HG03159 (cell line): Measurements from ENCODE around the gene DLX1.
"Not testable (repeated sequence)": the region's sequence is repeated elsewhere in the genome, so short reads cannot be mapped to it uniquely, and the experiment has no call there.

ENCODE experiments used
- ATAC-seq: cut with Tn5 transposase; IDR thresholded peaks from one replicate; pipeline ENCODE4 v1.9.1; 2021; ENCODE audit warnings: mild to moderate bottlenecking, moderate library complexity; ENCODE audit not compliant: unreplicated experiment

The DLX1 gene

DNA sequence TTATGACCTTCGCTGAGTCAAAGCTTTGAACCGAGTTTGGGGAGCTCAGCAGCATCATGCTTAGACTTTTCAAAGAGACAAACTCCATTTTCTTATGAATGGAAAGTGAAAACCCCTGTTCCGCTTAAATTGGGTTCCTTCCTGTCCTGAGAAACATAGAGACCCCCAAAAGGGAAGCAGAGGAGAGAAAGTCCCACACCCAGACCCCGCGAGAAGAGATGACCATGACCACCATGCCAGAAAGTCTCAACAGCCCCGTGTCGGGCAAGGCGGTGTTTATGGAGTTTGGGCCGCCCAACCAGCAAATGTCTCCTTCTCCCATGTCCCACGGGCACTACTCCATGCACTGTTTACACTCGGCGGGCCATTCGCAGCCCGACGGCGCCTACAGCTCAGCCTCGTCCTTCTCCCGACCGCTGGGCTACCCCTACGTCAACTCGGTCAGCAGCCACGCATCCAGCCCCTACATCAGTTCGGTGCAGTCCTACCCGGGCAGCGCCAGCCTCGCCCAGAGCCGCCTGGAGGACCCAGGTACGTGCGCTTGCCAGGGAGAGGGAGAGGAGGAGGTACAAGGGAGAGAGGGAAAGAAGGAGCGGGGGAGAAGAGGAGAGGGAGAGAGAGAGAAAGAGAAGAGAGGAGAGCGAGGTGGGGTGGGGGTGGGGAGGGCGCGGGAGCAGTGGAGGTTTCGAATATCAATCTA, at the start of gene DLX1:
Gene DLX1 (plus strand): TSS at position 48 of the 700 bp plus-strand sequence. CDS start 171 bp downstream, at position 219.
- peak; percentile 9 for ATAC-seq

DNA sequence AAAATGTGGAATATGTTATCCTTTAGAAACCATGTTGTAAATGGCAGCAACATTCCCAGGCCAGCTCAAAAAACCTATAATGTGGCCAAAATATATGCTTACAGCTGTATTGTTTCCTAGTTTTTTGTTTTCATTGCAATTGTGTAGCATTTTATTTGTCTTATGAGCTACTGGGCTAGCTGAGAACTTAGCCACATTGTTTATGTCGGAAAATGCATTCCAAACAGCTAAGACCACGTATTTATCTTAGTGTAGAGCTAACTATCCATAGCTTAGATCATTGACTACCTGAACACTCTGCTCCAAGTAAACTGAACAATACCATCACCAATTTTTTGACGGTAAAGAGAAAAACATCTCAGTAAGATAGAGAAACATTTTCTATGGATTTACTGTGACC, 47.2 kb upstream of the DLX1 start:
- ATAC-seq: no peak

DNA sequence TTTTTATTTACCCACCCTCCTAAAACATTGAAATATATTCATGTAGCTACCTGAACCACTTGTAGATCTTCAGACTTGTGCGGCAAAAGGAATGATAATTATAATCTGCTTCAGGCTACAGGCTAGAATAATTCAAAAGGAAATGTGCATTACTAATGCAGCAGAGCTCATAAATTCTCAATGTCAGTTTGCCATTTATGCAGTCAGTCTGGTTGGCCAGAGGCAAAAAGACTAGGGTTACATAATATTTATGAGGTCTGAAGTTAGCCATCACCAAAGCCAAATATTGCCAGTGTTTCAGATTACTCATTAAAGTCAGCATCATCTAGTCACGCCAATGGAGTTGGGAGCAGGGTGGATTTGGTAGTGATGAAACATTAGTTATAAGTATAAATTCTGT, 46.7 kb upstream of the DLX1 start:
- no peak for ATAC-seq

DNA sequence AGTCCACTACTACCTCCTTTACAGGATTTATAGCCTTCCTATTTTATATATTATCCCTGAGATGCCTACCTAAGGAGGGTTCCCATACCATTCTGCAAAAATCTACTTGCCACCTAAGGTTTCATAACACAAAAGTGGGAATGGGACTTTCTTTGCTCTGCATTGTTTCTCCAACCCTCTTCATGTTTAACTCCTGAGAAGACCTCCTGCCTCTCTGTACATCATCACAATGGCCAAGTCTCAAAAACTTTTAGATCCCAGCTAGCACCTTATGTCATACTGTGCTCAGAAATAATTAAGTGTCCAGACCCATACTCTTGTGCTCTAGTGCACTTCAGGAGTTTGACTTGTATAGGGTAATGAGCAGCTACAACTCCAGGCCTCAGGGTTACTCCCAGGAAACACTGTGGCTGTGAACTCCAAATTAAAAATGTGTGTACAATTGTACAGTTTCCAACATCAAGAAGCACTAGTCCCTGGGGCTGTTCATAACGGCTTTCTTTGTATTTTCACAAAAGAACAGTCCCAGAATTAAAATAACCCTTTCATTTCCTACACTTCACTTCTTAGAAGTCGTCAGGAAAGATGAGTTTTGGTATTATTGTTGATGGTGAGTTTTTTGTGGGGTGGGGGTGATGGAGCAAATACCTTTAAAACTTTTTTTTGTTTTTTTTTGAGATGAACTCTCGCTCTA, 46.1 kb upstream of the DLX1 start:
- ATAC-seq: no peak

DNA sequence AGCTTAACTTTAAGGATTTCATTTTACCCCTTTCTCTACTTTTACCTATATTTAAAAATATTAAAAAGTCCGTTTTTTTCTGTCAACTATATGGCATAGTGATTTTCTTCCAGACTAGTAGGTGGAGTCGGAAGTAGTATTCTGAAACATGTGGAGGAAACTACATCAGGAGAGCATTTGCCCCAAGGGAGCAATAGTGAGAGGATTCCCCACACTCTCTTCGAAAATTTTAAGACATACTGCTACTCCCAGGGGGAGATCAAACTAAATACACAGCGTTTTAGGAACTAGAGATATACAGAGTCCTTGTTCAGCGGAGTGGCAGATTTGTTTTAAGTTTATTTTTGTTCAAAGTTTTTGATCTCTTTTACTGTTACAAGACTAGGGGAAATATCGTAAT, 45.0 kb upstream of the DLX1 start:
- ATAC-seq: no peak

DNA sequence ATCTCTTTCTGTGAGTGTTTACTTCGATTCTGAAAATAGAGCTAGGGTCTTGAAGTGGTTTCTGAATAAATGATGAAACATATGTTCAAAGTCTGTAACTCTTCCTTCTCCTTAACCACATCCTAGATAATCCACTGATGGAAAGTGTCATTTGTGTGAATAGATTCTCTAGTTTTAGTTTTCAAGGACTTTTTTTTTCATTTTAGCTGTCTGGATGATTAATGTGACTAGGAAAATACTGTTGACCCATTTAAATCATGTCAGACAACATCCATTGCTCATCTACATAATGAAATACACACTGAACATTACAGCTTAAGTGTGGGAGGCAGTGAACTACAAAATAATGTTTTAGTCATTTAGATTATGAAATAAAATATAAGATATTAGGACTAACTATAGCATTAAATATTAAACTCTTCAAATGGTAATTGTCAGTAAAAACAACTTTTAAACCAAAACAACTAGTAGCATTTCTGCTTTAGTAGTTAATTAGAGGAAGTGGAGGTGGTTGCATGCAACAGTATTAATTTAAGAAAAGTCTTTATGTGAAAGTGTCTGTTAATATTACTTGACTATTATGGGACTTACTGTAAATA, 39.1 kb upstream of the DLX1 start:
- ATAC-seq: no peak

DNA sequence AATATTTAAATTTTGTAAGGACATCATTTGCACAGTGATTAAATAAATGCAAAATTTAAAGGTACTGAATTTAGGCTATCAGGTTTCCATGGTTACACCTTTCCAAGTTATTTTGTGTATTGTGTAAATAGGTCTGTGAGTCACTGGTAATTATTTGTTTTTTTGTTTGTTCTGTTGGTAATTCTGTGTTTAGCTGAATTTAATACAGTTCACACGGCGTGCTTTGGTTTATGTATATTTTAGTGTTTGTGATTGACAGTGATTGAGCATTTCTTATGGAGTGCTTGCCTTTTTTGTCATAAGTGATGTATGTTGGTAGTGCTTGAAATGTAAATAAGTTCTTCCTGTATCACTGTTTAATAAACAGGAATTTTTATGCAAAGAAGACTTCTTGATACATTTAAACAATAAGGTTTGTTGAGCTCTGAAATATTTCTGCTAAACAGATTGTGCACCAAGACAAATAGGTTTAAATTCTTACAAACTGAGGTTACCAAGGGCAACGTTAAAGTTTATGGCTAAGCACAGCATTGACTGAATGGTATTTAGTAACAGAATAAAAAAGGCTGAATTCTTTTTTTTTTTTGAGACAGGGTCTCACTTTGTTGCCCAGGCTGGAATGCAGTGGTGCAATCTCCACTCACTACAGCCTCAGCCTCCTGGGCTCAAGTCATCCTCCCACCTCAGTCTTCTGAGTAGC, 38.3 kb upstream of the DLX1 start:
- ATAC-seq: no peak

DNA sequence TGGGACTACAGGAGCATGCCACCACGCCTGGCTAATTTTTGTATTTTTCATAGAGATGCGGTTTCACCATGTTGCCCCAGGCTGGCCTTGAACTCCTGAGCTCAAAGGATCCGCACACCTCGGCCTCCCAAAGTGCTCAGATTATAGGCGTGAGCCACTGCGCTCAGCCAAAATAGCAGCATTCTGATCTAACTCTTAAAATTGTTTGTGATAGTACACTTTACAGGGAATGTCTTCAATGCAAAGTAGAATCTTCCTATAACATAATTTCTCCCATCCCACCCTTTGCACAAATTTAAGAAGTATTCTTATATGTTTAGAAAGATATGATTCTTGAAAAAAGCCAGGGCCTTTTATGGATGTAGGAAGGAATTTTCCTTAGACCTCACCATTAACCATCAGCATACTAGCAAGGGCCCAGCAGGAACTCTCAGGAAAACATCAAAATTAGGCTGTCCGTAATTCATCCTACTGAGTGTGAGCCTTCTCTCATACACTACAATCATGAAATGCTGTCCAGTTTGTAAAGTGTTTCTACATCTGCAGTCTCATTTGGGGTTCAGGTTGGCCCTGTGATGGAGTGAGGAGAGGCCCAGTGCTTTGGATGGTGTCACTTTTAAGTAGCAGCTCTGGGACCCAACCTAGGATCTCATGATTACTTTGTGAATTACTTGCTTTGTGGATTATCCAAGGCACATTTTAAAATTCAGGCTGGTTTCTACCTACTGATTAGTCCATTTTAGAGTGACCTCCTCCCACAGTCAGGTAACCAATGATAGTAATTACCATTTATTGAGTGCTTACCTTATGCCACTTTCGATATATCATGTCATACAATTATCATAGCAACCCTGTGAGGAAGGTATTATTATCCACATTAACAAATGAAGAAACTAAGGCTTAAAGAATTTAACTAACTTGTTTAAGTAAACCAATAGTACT, 37.5 kb upstream of the DLX1 start:
- ATAC-seq: no peak

DNA sequence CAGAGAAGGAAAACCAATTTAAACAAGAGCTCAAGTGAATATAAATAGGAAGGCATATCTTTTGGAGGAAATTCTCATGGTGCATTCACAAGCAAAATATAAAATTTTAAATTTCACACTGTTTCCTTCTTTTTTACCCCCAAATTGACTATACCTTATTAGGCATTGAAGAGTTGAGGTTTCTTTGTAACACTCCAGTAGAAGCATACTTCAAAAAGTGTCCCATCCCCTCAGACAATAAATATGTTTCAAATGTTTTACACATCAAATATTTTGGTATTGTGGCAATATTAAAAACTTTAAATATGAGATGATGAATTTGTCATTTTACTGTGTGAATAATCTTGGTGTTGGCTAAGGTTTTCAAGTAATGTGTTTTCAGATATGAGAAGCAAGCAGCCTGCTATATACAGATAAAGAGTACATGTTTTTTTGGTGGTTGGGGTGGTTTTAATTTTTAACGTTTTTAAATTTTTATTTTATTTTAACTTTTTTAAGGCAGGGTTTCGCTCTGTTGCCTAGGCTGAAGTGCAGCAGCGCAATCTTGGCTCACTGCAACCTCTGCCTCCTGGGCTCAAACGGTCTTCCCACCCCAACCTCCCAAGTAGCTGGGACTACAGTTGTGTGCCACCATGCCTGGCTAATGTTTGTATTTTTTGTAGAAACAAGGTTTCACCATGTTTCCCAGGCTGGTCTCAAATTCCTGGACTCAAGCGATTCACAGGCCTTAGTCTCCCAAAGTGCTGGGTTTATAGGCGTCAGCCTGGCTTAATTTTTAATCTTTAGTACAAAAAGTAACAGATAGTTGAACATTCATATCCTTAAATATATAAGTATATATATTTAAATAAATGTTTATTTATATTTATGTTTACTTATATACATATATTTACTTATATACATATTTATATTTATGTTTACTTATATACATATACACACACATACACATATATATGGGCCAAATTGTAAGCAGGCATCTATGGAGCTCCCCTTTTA, 36.5 kb upstream of the DLX1 start:
- no peak for ATAC-seq

DNA sequence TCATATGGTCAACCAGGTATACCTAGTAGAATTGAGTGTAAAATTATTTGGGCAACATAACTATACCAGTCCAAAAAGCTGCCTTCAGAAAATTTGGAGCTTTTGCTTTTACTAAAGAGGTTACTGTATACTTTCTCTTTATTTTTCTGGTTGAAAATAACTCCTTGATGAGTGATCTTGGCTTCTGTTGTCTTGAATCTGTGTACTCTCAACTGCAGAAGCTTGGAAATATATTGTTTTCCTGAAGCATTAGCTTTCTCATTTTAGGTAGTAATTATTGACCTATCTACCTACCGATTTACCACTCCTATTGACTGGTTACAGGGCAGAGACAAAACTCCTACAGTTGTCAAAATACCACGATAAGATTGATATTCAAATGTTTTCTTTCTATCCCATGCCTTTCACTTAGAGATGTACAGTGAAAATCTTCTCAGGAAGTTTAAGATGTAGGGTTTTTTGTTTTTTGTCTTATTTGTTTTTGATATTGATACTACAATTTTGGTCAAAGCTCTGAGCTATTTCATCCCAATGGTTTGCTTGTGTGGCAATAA, 35.7 kb upstream of the DLX1 start:
- ATAC-seq: no peak

DNA sequence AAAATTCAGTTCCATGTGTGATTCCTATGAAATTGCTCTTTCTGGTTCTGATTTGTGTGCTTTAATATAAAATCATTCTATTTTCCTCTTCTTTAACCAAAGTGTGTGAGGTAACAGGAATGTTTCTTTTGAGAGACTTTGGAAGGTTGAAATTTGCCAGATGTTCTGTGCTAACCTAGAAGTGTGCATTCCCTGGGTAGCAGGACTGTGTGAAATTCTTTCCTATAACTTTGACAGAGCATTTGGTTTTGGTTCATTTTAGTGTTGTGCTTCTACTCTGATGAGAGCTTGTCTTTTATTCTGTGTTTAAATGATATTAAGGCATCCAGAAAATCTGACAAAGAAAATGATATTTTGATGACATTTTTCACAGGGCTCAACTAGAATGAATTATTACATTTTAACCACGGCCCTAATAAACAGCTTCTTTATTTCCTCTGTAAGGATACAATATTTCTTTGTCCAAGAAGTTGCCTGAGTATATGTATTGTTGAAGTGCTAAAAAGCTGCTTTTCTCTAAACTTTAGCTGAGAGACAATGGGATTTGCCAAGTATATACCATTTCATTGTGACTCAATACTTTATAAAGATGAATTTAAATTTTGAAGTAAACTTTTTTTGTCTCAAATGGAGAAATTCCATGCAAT, 34.7 kb upstream of the DLX1 start:
- ATAC-seq: no peak

DNA sequence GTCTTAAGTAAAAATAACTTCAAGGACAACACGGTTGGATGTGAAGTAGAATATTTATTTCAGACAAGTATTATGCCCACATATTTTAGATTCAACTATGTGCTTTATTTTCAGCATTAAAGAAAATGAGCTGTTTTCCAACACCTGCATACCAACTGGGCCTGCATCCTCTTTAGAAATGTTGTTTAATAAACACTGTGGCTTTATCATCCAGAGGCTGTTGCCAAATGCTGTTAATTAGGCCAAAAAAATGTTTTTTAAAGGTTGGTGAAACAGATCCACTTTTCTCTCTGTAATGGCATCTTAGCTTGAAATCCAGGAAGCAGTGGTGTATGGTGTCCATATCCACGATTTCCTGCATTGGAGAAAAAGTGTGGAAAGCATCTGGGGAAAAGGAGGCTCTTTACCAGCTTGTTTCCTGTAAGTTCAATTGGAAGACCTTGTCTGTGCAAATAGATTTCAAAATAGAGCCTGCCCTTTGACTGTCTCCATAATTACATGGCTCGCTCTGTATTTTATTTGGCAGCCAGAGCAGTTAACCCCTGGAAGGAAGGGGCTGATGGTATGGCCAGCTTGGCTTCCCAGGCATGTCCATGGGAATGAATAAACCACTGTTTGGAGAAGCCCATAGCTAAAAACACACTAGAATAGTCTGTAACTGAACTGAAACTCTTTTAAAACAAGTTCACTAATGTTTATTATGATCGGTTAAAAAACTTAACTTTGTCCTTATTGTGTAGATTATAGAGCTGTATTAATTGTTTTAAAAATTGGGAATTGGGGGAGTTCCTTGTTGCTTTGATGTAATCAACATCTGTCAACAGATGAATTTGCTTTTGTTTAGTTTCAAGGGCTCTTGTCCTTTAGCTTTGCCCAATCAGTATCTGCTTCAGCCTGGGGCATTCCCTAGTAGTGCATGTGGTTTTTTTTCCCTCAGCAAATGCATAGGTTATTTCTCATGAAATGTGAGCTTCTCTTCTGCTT, 33.0 kb upstream of the DLX1 start:
- ATAC-seq: no peak

DNA sequence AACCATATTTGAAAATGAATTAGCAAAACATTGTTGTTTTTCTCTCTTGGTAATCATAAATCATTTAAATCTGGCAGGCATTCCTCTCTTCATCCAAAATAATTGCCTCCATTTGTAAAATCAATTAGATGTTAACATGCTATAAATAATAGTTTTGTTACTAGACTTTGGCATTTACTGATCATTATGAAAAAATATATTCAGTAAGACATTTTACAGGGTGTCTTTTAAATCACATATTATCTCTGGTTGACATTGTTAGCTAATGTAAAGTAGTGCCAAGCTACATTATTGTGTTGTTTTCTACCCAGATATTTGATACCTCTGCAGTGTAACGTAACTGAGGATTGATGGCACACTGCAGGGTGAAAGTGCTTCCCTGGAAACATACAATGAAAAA, 31.8 kb upstream of the DLX1 start:
- ATAC-seq: no peak

DNA sequence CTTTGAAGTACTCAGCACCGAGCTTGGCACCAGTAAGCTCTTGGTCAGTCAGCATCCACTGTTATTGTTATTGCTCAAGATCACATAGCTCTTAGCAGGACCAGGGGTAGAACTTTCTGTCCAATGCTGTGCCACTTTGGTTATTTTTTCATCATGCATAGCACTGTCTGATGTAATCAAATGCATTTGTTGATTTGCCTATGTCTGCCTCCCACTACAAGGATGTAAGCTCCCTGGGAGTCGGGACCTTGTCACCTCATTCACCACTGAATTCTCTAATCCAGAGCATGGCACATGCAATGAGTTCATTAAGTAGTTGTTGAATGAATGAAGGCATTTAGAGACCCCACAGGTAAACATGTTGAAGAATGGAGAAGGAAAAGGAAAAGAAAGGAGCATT, 29.0 kb upstream of the DLX1 start:
- no peak for ATAC-seq

DNA sequence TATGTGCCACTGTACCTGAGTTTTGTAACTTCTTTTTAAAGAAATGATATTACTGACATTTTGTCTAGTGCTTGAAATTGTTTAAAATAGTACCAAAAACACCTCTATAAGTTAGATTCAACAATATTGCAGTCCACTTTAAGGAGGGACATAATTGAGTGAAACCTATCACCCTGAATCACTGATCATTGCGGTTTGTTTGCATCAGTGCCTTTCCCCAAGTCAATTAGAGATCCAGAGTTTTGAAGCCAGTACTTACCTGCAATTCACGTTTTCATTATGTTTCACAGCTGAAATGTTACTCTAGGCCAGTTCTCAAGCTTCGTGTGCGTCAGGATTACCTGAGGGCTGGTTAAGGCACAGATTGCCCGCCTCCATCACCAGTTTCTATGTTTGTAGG, 26.6 kb upstream of the DLX1 start:
- no peak for ATAC-seq

DNA sequence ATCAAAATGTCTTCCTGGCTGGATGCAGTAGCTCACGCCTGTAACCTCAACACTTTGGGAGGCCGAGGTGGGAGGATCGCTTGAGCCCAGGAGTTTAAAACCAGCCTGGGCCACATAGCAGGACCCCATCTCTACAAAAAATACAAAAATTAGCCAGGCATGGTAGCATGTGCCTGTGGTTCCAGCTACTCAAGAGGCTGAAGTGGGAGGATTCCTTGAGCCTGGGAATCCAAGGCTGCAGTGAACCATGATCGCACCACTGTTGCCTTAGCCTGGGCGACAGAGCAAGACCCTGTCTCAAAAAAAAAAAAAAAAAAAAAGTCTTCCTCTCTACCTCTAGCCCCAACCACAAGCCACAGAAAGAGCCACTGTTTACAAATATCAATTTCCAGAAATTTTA, 25.2 kb upstream of the DLX1 start:
- ATAC-seq: not testable (repeated sequence)

DNA sequence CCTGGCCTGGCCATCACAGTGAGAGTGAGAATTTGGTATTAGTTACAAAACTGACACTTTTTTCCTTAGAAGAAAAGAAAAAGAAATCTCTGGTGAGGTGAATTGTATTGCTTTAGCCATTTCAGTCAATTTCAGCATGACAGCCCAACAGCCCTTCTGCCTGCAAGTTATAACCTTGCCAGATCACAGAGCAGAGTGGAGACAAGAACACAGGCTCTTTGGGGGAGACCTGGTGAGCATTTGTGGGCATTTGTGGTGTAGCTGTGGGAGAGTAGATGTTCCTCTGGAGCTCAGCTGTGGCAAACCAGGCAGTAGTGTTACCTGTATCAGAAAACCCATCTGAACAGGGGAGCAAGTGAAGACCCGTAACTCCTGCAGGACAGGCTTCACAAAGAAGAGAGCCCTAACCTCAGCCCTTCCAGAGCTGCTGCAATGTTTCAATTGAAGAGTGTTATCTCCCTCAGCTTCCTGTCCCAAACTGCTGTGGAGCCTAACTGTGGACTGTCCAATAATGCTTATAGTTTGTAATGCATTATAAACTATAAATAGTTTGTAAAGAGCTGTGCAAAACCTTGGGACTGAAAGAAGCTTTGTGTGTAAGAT, 22.8 kb upstream of the DLX1 start:
- no peak for ATAC-seq
